HL-60 (cell line): ENCODE results near the gene YPEL1.

Experiments used
- POLR2AphosphoS5 ChIP-seq: IDR thresholded peaks from 2 replicates; pipeline ENCODE4 v1.6.1; 2012; ENCODE audit warnings: low read depth
- TF ChIP-seq, protein P1 (sequence below): IDR thresholded peaks from one replicate; pipeline ENCODE4 v1.5.1; 2011; ENCODE audit warnings: low read length, control low read depth, inconsistent platforms; ENCODE audit not compliant: insufficient read depth

DNA sequence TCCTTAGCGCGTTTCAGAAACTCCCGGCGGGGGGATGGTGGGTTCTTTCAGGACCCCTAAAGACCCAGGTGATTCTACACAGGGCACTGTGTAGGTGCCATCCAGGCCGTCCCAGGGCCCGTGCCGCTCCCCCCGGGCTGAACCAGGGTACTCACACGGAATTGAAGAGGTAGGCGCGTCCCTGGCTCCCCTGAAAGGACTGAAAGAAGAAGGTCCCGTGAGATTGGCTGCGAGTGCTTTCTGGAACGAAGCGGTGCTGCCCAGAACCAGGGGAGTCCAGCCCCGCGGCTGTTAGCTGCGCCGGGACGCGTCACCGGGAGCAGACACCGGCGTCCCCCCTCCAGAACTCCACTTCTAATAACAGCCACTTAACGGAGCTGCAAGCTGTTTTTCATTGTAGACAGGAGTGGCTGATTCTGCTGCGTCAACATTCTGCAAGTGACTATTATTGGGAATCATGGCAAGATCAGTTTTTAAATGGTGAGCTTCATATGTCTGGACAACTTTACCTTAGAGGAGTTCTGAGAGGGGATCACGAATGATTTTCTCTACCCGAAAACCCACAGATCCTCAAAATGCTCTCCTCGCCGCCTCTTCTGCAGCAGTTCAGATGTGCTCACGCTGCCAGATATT, 31.8 kb downstream of the YPEL1 start:
- TF ChIP-seq, protein P1, sequence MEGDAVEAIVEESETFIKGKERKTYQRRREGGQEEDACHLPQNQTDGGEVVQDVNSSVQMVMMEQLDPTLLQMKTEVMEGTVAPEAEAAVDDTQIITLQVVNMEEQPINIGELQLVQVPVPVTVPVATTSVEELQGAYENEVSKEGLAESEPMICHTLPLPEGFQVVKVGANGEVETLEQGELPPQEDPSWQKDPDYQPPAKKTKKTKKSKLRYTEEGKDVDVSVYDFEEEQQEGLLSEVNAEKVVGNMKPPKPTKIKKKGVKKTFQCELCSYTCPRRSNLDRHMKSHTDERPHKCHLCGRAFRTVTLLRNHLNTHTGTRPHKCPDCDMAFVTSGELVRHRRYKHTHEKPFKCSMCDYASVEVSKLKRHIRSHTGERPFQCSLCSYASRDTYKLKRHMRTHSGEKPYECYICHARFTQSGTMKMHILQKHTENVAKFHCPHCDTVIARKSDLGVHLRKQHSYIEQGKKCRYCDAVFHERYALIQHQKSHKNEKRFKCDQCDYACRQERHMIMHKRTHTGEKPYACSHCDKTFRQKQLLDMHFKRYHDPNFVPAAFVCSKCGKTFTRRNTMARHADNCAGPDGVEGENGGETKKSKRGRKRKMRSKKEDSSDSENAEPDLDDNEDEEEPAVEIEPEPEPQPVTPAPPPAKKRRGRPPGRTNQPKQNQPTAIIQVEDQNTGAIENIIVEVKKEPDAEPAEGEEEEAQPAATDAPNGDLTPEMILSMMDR: no peak
- no peak for TF ChIP-seq POLR2AphosphoS5
